Ascending aorta (tissue), 2 donors: ENCODE data around the gene TGFBR1. TPM values are rescaled to one million over a fixed set of nuclear protein-coding genes. Genes with fewer than 3 reads are reported as not detected.

Source experiments
- DNase-seq, 2 donors: peaks; one replicate each; pipeline ENCODE4 v3.0.0-alpha.2; 2019; ENCODE audit warnings: low spot score in 2 of 2
- H3K27ac ChIP-seq, 2 donors: fragments of 200-600 bp; sonication (generic); one replicate each; pipeline ENCODE4 v1.5.1; 2016 to 2017; ENCODE audit warnings: mild to moderate bottlenecking in 1 of 2
- H3K27me3 ChIP-seq: fragments of 200-600 bp; sonication (generic); one replicate; pipeline ENCODE4 v1.5.1; 2017
- H3K36me3 ChIP-seq, 2 donors: fragments of 200-600 bp; sonication (generic); one replicate each; pipeline ENCODE4 v1.5.1; 2016
- H3K4me1 ChIP-seq, 2 donors: fragments of 200-600 bp; sonication (generic); one replicate each; pipeline ENCODE4 v1.5.1; 2016 to 2017; ENCODE audit warnings: mild to moderate bottlenecking in 1 of 2
- H3K4me3 ChIP-seq, 2 donors: fragments of 200-600 bp; sonication (generic); one replicate each; pipeline ENCODE4 v1.5.1; 2016 to 2017; ENCODE audit warnings: mild to moderate bottlenecking in 1 of 2
- H3K9me3 ChIP-seq, 2 donors: fragments of 200-600 bp; sonication (generic); one replicate each; pipeline ENCODE4 v1.5.1; 2016
- CTCF ChIP-seq, 3 experiments: fragments of 200-600 bp in 2 of 3; fragments of 450-650 bp in 1 of 3; sonication (generic) in 2 of 3; IDR thresholded peaks; one replicate each; pipeline ENCODE4 v1.5.1; 2016 to 2019; ENCODE audit warnings: antibody characterized with exemption in 3 of 3, mild to moderate bottlenecking in 1 of 3, moderate library complexity in 1 of 3
- intact Hi-C: fragments of 100-400 bp; cut with DNase I; formaldehyde crosslinking; loops from one replicate; pipeline ENCODE4 v1.15.1; 2023
- total RNA-seq: library from RNA; depleted of rRNA; stranded (reverse); fragments of >200 nt; gene quantifications from one replicate; pipeline ENCODE4 v1.1.0, GENCODE V29; 2016

TGFBR1 gene
- total RNA-seq, 1 donor from 2014 or later = 13.9 TPM

GRCh38 chr9:99109522-99109921 is 4.6 kb downstream of the TGFBR1 start:
- intact Hi-C loops = loop anchor here (5.0 to 10.0 kb wide), 2 partner anchors 115 to 1187 kb away; partner anchors contain the start of genes ALG2, SEC61B and TRMO
- no peak for DNase-seq
- no peak overlapping the region for H3K4me3 ChIP-seq
- no peaks in the 10 kb centered on the region for H3K36me3 ChIP-seq
- no peaks in the 10 kb centered on the region for H3K9me3 ChIP-seq
- no peaks in the 10 kb centered on the region for H3K27me3 ChIP-seq
- H3K27ac ChIP-seq = peak overlapping the region in 1 of 2 donors; percentile 40
- peaks cover 0 to 47% of the 10 kb centered on the region in 2 donors for H3K4me1 ChIP-seq
- no peak for TF ChIP-seq CTCF (IDR thresholded peaks at IDR 0.05)

DNA sequence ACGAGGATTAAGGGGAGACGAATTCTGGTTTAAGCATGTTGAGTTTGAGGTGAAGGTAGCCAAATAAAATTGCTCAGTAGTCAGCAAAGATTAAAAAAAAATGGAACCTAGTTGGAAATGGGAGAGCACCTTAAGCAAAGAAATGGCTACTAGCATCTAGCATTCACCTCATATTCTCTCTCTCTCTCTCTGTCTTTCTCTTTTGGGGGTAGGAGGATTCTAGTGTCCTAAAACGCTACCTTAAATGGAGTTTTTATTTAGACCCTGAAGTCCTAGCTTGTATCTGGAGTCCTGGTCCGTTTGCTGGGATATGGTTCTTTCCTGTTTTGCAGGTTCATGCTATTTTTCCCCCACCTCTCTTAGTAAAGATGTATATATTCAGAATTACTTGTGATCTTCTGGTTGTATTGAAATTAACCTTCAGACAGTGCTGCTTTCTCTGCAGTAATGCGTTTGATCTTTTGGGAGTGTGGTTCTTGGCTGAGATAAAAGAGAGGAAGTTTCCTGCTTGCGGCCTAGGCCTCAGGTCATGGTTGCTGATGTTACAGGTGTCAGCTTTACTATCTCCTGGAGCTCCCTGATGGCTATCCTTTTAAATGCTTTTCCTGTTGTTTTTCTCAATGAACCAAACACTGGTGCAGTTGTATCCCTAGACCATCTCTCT is 8.0 kb downstream of the TGFBR1 start:
- DNase-seq = no peak
- TF ChIP-seq CTCF (IDR thresholded peaks at IDR 0.05) = no peak
- no peaks in the 10 kb centered on the region for H3K27me3 ChIP-seq
- H3K27ac ChIP-seq = no peak overlapping the region
- H3K9me3 ChIP-seq = no peaks in the 10 kb centered on the region
- H3K4me1 ChIP-seq = peaks cover 0 to 48% of the 10 kb centered on the region in 2 donors
- no peak overlapping the region for H3K4me3 ChIP-seq
- intact Hi-C loops = no loop called here
- no peaks in the 10 kb centered on the region for H3K36me3 ChIP-seq

DNA sequence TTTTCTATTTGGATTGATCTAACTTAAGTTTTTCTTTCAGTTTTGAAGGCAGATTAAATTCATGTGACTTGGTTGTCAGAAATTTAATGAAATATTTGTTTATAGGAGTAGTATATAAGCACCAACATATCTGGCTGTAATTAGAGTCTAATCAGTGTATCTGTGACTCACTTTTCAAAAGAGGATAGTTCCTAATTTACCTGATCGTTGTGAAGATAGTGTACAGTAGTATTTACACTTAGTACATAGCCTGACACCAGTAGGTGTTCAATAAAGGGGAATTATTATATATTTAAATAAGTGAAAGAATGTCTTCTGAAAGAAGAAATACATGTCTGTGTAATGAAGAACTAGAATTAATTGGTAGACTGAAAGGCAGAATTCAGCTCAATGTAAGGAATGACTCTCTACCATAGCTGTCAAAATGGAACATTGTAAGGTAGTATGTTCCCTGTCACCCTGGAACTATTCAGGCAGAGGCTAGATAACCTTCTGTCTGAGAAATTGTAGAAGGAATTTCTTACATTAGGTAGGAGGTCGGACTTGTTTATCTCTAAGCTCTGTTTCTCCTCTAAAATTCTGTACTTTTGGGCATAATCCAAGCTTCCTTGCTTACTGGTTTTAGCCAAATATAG is 8.6 kb downstream of the TGFBR1 start:
- Histone ChIP-seq H3K36me3 (no peaks in the 10 kb centered on the region), H3K4me1 (peaks cover 0 to 43% of the 10 kb centered on the region in 2 donors), H3K4me3 (no peak overlapping the region), H3K27ac (peak overlapping the region in 1 of 2 donors; percentile 18), H3K27me3 (no peaks in the 10 kb centered on the region), H3K9me3 (no peaks in the 10 kb centered on the region)
- DNase-seq = no peak
- TF ChIP-seq CTCF (IDR thresholded peaks at IDR 0.05) = no peak
- intact Hi-C loops = no loop called here

GRCh38 chr9:99114049-99114440 is 9.1 kb downstream of the TGFBR1 start:
- Histone ChIP-seq H3K4me1 (peaks cover 0 to 39% of the 10 kb centered on the region in 2 donors), H3K9me3 (no peaks in the 10 kb centered on the region), H3K36me3 (peaks cover 0 to 3% of the 10 kb centered on the region in 2 donors), H3K27me3 (no peaks in the 10 kb centered on the region), H3K4me3 (no peak overlapping the region), H3K27ac (no peak overlapping the region)
- no peak for TF ChIP-seq CTCF (IDR thresholded peaks at IDR 0.05)
- DNase-seq = no peak
- intact Hi-C loops = no loop called here

GRCh38 chr9:99114846-99115500 is 10.1 kb downstream of the TGFBR1 start:
- no peak for TF ChIP-seq CTCF (IDR thresholded peaks at IDR 0.05)
- H3K36me3 ChIP-seq = peaks cover 0 to 5% of the 10 kb centered on the region in 2 donors
- H3K27ac ChIP-seq = no peak overlapping the region
- no peak overlapping the region for H3K4me3 ChIP-seq
- no peak for DNase-seq
- H3K4me1 ChIP-seq = peaks cover 0 to 42% of the 10 kb centered on the region in 2 donors
- H3K9me3 ChIP-seq = no peaks in the 10 kb centered on the region
- H3K27me3 ChIP-seq = no peaks in the 10 kb centered on the region
- intact Hi-C loops = no loop called here
